Suprapubic skin (tissue), 4 donors: ENCODE results near the gene OR6T1. TPM values are rescaled to one million over a fixed set of nuclear protein-coding genes. Genes with fewer than 3 reads are reported as not detected.

Experiments
- DNase-seq, 2 donors: peaks; one replicate each; pipeline ENCODE4 v3.0.0-alpha.2; 2019; ENCODE audit warnings: low spot score in 2 of 2
- H3K27ac ChIP-seq: fragments of 200-600 bp; sonication (generic); one replicate; pipeline ENCODE4 v1.5.1; 2019
- H3K27me3 ChIP-seq: fragments of 200-600 bp; sonication (generic); one replicate; pipeline ENCODE4 v1.5.1; 2019
- H3K36me3 ChIP-seq: fragments of 200-600 bp; sonication (generic); one replicate; pipeline ENCODE4 v1.5.1; 2019
- H3K4me1 ChIP-seq: fragments of 200-600 bp; sonication (generic); one replicate; pipeline ENCODE4 v1.5.1; 2019
- H3K4me3 ChIP-seq: fragments of 200-600 bp; sonication (generic); one replicate; pipeline ENCODE4 v1.5.1; 2019; ENCODE audit warnings: mild to moderate bottlenecking
- H3K9me3 ChIP-seq: fragments of 200-600 bp; sonication (generic); one replicate; pipeline ENCODE4 v1.5.1; 2019
- EP300 ChIP-seq: sonication (generic); formaldehyde crosslinking; IDR thresholded peaks from one replicate; pipeline ENCODE4 v1.6.1; 2017; ENCODE audit warnings: antibody characterized with exemption
- POLR2A ChIP-seq, 2 donors: fragments of 450-650 bp; IDR thresholded peaks; one replicate each; pipeline ENCODE4 v1.6.1; 2017; ENCODE audit warnings: antibody characterized with exemption in 2 of 2, mild to moderate bottlenecking in 2 of 2, moderate library complexity in 2 of 2
- POLR2AphosphoS5 ChIP-seq, 3 donors: sonication (generic); formaldehyde crosslinking; IDR thresholded peaks; one replicate each; pipeline ENCODE4 v1.6.1; 2017; ENCODE audit warnings: antibody characterized with exemption in 3 of 3
- WGBS: methylation state at CpG from one replicate; pipeline ENCODE4 v1.1.5; 2018; 5-methylcytosine and 5-hydroxymethylcytosine counted together
- total RNA-seq, 4 donors: library from RNA; depleted of rRNA; stranded (reverse); fragments of >200 nt; gene quantifications; one replicate each; pipeline ENCODE4 v1.1.0, GENCODE V29; 2016
- TF ChIP-seq, protein P1 (sequence below), 2 donors: fragments of 200-600 bp in 1 of 2; fragments of 450-650 bp in 1 of 2; sonication (generic) in 1 of 2; IDR thresholded peaks; one replicate each; pipeline ENCODE4 v1.5.1; 2016 to 2019; ENCODE audit warnings: antibody characterized with exemption in 2 of 2, mild to moderate bottlenecking in 1 of 2, moderate library complexity in 1 of 2

OR6T1 gene
- total RNA-seq, 4 donors from 2014 or later: not detected

GRCh38 chr11:123920943-123921342 lies 22.7 kb downstream of the OR6T1 start:
- no peak overlapping the region for H3K27ac ChIP-seq
- H3K36me3 ChIP-seq: no peaks in the 10 kb centered on the region
- H3K4me3 ChIP-seq: no peak overlapping the region
- no peak for DNase-seq
- no peaks in the 10 kb centered on the region for H3K9me3 ChIP-seq
- no peaks in the 10 kb centered on the region for H3K27me3 ChIP-seq
- H3K4me1 ChIP-seq: no peaks in the 10 kb centered on the region
- TF ChIP-seq POLR2A (IDR thresholded peaks at IDR 0.05): no peak
- TF ChIP-seq, protein P1, sequence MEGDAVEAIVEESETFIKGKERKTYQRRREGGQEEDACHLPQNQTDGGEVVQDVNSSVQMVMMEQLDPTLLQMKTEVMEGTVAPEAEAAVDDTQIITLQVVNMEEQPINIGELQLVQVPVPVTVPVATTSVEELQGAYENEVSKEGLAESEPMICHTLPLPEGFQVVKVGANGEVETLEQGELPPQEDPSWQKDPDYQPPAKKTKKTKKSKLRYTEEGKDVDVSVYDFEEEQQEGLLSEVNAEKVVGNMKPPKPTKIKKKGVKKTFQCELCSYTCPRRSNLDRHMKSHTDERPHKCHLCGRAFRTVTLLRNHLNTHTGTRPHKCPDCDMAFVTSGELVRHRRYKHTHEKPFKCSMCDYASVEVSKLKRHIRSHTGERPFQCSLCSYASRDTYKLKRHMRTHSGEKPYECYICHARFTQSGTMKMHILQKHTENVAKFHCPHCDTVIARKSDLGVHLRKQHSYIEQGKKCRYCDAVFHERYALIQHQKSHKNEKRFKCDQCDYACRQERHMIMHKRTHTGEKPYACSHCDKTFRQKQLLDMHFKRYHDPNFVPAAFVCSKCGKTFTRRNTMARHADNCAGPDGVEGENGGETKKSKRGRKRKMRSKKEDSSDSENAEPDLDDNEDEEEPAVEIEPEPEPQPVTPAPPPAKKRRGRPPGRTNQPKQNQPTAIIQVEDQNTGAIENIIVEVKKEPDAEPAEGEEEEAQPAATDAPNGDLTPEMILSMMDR (IDR thresholded peaks at IDR 0.05): no peak
- WGBS: 24% methylated on average over 3 of the region's 3 CpGs

GRCh38 chr11:123905826-123906225 lies 37.8 kb downstream of the OR6T1 start:
- DNase-seq: no peak
- Histone ChIP-seq H3K4me1 (no peaks in the 10 kb centered on the region), H3K27ac (no peak overlapping the region), H3K27me3 (no peaks in the 10 kb centered on the region), H3K4me3 (no peak overlapping the region), H3K9me3 (no peaks in the 10 kb centered on the region), H3K36me3 (no peaks in the 10 kb centered on the region)
- no peak for TF ChIP-seq POLR2A (IDR thresholded peaks at IDR 0.05)
- TF ChIP-seq POLR2AphosphoS5 (IDR thresholded peaks at IDR 0.05): no peak
- no peak for TF ChIP-seq EP300
- TF ChIP-seq, protein P1 (IDR thresholded peaks at IDR 0.05): no peak
- 43% methylated on average over 3 of the region's 3 CpGs for WGBS

- DNase-seq: no peak
- H3K4me3 ChIP-seq: no peak overlapping the region
- H3K36me3 ChIP-seq: no peaks in the 10 kb centered on the region
- no peak for TF ChIP-seq POLR2A (IDR thresholded peaks at IDR 0.05)
- no peak for TF ChIP-seq EP300
- TF ChIP-seq, protein P1 (IDR thresholded peaks at IDR 0.05): no peak
- TF ChIP-seq POLR2AphosphoS5 (IDR thresholded peaks at IDR 0.05): no peak
- H3K4me1 ChIP-seq: no peaks in the 10 kb centered on the region
- WGBS: 61% methylated on average over 3 of the region's 3 CpGs
- H3K27me3 ChIP-seq: no peaks in the 10 kb centered on the region
- no peak overlapping the region for H3K27ac ChIP-seq
- H3K9me3 ChIP-seq: no peaks in the 10 kb centered on the region
Observed at GRCh38 chr11:123904932-123905331, 38.7 kb downstream of the OR6T1 start.

DNA sequence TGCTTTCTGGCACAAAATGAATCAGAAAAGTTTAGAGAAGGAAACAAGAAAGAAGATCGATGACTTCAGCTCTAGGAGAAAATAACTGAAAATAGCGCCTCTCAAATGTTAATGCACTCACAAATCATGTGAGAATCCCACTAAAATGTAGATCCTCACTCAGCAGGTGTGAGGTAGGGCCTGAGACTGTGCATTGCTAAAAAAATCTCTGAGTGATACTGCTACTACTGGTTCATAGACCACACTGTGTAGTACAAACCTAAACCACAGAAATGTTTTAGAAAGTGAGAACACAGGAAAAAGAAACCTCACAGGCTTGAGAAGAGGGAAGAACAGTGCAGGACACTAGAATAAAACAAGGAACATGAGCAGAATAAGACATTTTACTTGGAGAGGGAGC lies 39.7 kb downstream of the OR6T1 start:
- Histone ChIP-seq H3K4me3 (no peak overlapping the region), H3K9me3 (no peaks in the 10 kb centered on the region), H3K4me1 (no peaks in the 10 kb centered on the region), H3K36me3 (no peaks in the 10 kb centered on the region), H3K27me3 (no peaks in the 10 kb centered on the region), H3K27ac (no peak overlapping the region)
- no peak for DNase-seq
- TF ChIP-seq POLR2AphosphoS5 (IDR thresholded peaks at IDR 0.05): no peak
- TF ChIP-seq, protein P1 (IDR thresholded peaks at IDR 0.05): no peak
- no peak for TF ChIP-seq POLR2A (IDR thresholded peaks at IDR 0.05)
- no peak for TF ChIP-seq EP300
- 82% methylated on average over 2 of the region's 2 CpGs for WGBS

DNA sequence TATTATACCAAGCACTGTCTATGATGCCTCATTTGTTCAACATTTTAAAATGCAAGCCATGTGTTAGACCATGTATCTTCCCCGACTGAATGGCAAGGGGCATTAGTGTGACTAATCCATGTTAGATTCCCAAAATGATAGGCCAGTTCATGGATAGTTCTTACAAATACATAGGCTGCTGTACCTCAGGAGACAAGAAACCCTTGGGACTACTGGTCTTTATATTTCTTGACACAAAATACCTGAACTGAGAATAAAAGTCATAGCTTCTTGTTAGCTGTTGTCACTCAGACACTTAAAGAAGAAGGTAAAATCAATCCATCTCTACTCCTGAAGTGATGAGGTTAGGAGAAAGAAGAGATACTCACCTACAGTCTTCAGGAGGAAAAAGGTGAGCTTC lies 41.8 kb downstream of the OR6T1 start, which contains the start of gene OR8D4:
Gene OR8D4 (plus strand): TSS at position 301 of the 400 bp plus-strand sequence. CDS start 4,265 bp downstream, outside the sequence.
- H3K4me1 ChIP-seq: no peaks in the 10 kb centered on the region
- no peaks in the 10 kb centered on the region for H3K36me3 ChIP-seq
- TF ChIP-seq EP300: no peak
- TF ChIP-seq POLR2A (IDR thresholded peaks at IDR 0.05): no peak
- TF ChIP-seq POLR2AphosphoS5 (IDR thresholded peaks at IDR 0.05): no peak
- TF ChIP-seq, protein P1 (IDR thresholded peaks at IDR 0.05): no peak
- H3K27me3 ChIP-seq: no peaks in the 10 kb centered on the region
- H3K4me3 ChIP-seq: no peak within 1 kb of the TSS
- no peaks in the 10 kb centered on the region for H3K9me3 ChIP-seq
- H3K27ac ChIP-seq: no peak within 1 kb of the TSS
- 89% methylated on average over 1 of the region's 1 CpG for WGBS
- DNase-seq: no peak
